COLO829 (cell line): ENCODE results near the gene MPPED1.

Experiments
- DNase-seq: peaks from one replicate; pipeline ENCODE4 v3.0.0; 2012; ENCODE audit warnings: low spot score

MPPED1 gene

GRCh38 chr22:43476751-43477725 is 65.2 kb downstream of the MPPED1 start:
- no peak for DNase-seq

DNA sequence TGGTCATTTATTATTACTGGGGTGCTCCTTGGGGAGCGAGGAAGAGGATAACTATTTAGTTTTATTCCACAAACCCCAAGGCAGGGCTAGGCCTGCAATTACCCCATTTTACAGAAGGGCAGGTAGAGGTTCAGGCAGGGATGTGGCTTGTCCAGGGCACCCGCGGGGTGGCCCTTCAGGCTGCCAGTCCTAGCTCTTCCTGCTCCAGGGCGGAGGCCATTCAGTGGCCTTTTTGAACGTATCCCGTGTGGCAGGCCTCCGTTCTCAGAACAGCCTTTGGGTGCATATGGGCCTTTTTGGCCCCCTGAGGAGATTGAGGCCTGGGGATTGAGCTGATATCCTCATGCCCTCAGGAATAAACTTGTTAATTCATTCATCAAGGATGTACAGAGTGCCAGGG is 66.2 kb downstream of the MPPED1 start:
- DNase-seq: no peak

DNA sequence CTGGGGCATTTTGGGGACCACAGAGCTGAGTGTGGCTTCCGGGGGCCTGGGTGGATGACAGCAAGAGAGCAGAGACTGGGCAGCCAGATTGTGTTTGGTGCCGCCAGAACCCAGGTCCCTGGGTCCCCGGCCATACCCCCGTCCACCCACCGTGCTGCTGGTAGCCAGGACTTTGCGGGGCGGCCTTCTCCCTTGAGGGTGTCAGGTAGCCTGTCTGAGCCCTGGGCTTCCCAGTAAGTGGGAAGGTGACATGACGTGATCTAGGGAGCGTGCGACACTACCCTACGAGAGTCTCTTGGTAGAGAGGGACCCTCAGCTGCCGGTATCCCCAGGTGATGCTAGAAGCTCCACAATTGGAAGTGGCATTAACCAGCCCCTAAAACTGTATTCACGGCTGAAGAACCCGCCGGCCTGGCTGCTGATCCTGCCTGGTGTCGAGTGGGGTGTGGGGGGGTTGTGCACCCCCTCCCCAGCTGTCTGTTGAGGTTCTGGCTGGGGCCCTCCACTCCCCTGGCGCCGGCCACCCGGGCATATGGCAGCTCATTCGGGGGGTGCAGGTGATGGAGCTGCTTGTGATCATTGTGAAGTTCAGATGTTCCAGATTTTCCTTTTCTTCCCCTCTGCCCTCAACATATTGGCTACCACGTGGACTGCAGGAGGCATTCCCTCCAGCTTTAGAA is 66.9 kb downstream of the MPPED1 start:
- DNase-seq: no peak

GRCh38 chr22:43479301-43479950 is 67.6 kb downstream of the MPPED1 start:
- no peak for DNase-seq

GRCh38 chr22:43479962-43480361 is 68.1 kb downstream of the MPPED1 start:
- DNase-seq: no peak

DNA sequence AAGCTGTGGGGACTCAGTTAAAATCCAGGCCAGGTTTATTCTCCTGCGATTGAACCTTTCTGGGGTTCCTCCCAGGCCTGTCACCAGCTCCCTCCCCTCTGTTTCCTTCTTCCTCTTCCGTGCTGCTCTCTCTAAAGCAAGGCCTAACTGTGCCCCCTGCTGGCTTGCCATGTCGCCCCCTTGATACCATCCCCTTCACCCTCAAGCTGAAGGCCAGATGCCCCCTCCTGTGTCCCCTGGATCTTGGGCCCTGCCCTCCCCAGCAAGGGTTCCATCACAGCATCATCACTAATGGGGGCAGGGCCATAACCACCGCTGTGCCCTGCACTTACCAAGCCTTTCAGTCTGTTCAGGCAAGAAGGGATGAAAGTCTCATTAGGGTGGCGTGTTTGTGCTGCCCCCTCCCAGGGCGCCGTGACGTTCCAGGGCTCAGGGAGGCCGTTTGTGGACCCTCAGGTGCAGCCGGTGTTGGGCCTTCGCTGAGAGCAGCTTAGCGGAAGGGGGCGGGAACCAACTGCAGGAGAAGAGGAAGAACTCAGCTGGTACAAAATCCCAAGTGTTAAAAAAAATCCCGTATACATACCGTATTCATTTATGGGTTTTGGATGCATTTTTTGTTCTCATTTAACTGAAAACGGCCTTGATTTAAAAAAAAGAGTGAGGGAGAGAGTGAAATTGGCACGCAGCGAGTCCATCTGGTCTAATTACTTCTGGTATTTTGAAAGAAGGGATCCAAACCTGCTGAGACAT is 69.9 kb downstream of the MPPED1 start:
- DNase-seq: no peak

DNA sequence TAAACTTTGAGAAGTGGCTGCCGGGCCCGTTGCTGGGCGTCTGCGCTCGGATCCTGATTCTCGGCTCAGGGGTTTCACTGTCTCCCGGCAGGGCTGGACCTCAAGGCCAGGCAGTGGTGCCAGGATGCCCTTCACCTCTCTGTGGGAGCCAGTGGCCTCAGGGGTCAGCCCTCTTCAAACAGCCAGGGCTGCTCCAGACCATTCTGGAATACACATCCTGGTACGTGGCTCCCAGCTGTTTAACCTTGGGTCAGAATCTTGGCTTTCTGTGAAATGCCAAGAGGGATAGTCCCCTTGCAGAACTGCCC is 70.5 kb downstream of the MPPED1 start:
- DNase-seq: no peak

GRCh38 chr22:43483266-43483665 is 71.5 kb downstream of the MPPED1 start:
- no peak for DNase-seq

- DNase-seq: no peak
These were observed 71.9 kb downstream of the MPPED1 start for GRCh38 chr22:43483669-43484068.

GRCh38 chr22:43484227-43484626 is 72.4 kb downstream of the MPPED1 start:
- no peak for DNase-seq

DNA sequence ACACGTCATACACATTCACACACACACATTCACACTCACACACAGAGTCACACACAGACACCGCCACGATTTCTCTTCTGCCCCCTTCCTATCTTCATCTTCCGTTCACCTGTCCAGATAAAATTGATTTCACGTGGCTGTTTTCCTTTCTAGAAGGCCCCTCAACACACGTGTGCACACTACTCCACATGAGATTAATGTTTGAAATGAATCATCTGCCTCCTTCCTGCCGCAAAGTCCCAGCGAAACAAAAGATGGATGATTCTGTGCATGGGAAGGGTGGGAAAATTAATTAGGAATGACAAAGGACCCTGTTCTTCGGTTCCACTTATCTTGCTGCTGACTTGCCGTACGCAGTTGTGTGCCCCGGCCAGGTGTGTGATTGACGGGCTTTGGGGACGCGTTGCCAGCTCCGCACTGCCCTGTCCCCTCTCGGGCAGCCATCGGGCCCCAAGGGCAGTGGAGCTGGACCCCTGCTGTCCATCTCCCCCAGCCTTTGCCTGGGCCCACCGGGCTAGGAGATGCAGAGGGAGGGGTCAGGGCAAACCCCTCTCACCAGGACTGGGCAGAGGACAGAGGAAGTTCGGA is 73.8 kb downstream of the MPPED1 start:
- no peak for DNase-seq

DNA sequence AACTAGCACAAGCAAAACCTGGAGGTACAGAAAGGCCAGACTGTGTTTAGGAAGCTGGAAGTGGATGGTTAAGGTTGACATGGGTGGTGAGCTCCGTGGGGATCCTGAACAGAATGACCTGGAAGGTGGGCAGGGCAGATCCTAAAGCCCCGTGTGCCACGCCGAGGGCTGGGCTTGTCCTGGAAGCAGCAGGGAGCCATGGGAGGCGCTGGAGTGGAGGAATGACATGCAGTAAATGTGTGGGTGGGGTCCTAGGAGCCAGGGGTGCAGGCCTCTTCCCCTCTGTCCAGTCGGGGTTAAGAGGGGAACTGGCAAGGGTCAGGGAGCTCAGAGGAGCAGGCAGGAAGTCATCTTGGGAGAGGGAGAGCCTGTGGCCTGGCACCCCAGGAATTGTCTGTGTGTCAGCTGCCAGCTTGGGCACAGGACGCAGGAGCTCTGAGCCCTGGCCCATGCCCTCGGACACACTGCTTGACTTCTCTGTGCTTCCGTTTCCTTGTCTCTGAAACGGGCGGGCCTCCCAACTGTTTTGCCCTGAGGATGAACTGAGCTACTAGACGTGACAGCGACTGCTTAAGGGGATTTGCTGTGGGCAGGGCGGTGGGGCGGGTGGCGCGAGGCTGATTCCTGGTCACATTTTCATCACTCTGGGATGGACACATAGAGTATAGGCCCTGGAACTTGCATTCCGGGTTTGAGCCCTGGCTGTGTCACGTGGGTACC is 75.7 kb downstream of the MPPED1 start:
- DNase-seq: no peak

GRCh38 chr22:43488031-43488866 is 76.4 kb downstream of the MPPED1 start:
- no peak for DNase-seq

GRCh38 chr22:43488937-43489336 is 77.1 kb downstream of the MPPED1 start:
- DNase-seq: no peak

GRCh38 chr22:43490311-43490710 is 78.5 kb downstream of the MPPED1 start:
- no peak for DNase-seq

- DNase-seq: no peak
These were observed 79.4 kb downstream of the MPPED1 start for GRCh38 chr22:43491177-43491576.

DNA sequence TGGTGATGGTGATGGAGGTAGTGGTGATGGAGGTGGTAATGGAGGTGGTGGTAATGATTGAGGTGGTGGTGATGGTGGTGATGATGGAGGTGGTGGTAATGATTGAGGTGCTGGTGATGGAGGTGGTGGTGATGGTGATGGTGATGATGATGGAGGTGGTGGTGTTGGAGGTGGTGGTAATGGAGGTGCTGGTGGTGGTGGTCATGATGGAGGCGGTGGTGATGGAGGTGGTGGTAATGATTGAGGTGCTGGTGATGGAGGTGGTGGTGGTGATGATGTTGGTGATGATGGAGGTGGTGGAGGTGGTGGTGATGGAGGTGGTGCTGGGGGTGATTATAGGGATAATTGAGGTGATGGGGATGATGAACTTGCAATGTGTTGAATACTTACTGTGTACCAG is 79.9 kb downstream of the MPPED1 start:
- no peak for DNase-seq

DNA sequence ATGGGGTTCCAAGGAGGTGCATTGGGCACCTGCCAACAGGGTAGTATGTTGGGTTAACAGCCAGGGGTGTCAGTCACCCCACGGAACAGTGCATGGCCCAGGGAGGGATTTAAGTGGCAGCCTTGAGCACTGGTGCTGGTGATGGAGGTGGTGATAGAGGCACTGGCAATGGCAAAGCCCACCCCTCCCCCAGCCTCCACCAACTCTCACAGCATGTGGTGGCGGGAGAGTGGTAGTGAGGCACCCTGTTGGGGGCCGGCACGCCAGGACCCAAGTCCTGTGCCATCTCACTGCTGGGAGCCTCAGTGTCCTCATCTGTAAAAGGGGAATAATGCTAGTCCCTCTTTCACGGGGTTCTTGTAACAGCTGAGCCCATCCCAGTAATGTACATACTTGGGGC is 81.5 kb downstream of the MPPED1 start:
- DNase-seq: no peak

- DNase-seq: no peak
These were observed 86.4 kb downstream of the MPPED1 start for GRCh38 chr22:43497956-43498855.
